Ovary (tissue), 9 donors: ENCODE results near the gene ZNF429. TPM values are rescaled to one million over a fixed set of nuclear protein-coding genes. Genes with fewer than 3 reads are reported as not detected.
"Not testable (repeated sequence)": the region's sequence is repeated elsewhere in the genome, so short reads cannot be mapped to it uniquely, and the experiment has no call there.

Experiments used
- DNase-seq, 5 donors: peaks; one replicate each; pipeline ENCODE4 v3.0.0-alpha.2; 2019 to 2020
- H3K27ac ChIP-seq, 2 donors: fragments of 200-600 bp; one replicate each; pipeline versions ENCODE4 v1.5.1 to v1.8.0; 2019 to 2022
- H3K27me3 ChIP-seq: fragments of 200-600 bp; one replicate; pipeline ENCODE4 v1.8.0; 2022
- H3K36me3 ChIP-seq: fragments of 200-600 bp; sonication (generic); one replicate; pipeline ENCODE4 v1.5.1; 2019
- H3K4me1 ChIP-seq: one replicate; pipeline ENCODE4 v1.8.1; 2013; ENCODE audit warnings: mild to moderate bottlenecking, moderate library complexity; ENCODE audit not compliant: insufficient read depth
- H3K4me3 ChIP-seq: fragments of 200-600 bp; sonication (generic); one replicate; pipeline ENCODE4 v1.5.1; 2017
- H3K9me3 ChIP-seq, 2 donors: fragments of 200-600 bp in 1 of 2; sonication (generic) in 1 of 2; one replicate each; pipeline versions ENCODE4 v1.5.1 to v1.8.1; 2013 to 2019; ENCODE audit warnings: mild to moderate bottlenecking in 1 of 2, moderate library complexity in 1 of 2
- CTCF ChIP-seq, 3 donors: fragments of 450-650 bp in 2 of 3; fragments of 200-600 bp in 1 of 3; IDR thresholded peaks; one replicate each; pipeline versions ENCODE4 v1.5.1 to v1.8.0; 2016 to 2022; ENCODE audit warnings: antibody characterized with exemption in 3 of 3, mild to moderate bottlenecking in 1 of 3
- EP300 ChIP-seq: sonication (generic); formaldehyde crosslinking; IDR thresholded peaks from one replicate; pipeline ENCODE4 v1.6.1; 2017; ENCODE audit warnings: antibody characterized with exemption
- POLR2A ChIP-seq: fragments of 450-650 bp; IDR thresholded peaks from one replicate; pipeline ENCODE4 v1.6.1; 2017; ENCODE audit warnings: antibody characterized with exemption, mild to moderate bottlenecking, moderate library complexity
- WGBS, 3 donors: extraction: QIAGEN DNeasy Blood & Tissue Kit in 1 of 3; methylation state at CpG; one replicate each; pipeline versions ENCODE4 v1.1.5 to v1.1.7; 2013 to 2017; 5-methylcytosine and 5-hydroxymethylcytosine counted together
- intact Hi-C, 4 donors: fragments of 100-400 bp; cut with DNase I; formaldehyde crosslinking; loops; one replicate each; pipeline versions ENCODE4 v1.11.0 to v1.15.1; 2022 to 2023
- polyA plus RNA-seq, 2 donors: library from polyadenylated mRNA; stranded (reverse); fragments of 200-250 nt in 1 of 2; fragments of 350-450 nt in 1 of 2; fragmentation: Illumina TruSeq in 1 of 2; extraction: RNeasy Lipid Tissue Mini Kit (QIAGEN cat#74804) in 1 of 2; gene quantifications; one replicate each; pipeline ENCODE4 v1.2.3, GENCODE V29; 2013 to 2014
- total RNA-seq, 7 donors: library from RNA; depleted of rRNA in 2 of 7; stranded (reverse); fragments of >200 nt in 2 of 7; fragmentation: NEBNext Ultra II Directional in 3 of 7; extraction: Animal tissue kit (Norgen Biotek cat#: 25700) in 3 of 7; gene quantifications; one replicate each; pipeline versions ENCODE4 v1.1.0 to v1.2.4, GENCODE V29; 2016 to 2023
- donor health status: DM: no; HTN: no; CAD: no; lungs with moderate emphysema.
- donor health status: DM: no; HTN: no; CAD: no.
- donor health status: Bipolar disorder and iron deficiency.
- donor health status: DM: yes; HTN: yes; CAD: no.
- donor health status: DM: no; HTN: no; CAD: no.
- donor health status: DM: yes; HTN: yes; CAD: no.

Gene ZNF429
- total and polyA plus RNA-seq, 9 donors = 10.9 to 22.8 (median 13.2) TPM

- intact Hi-C loops = no loop called here
Observed at GRCh38 chr19:21566073-21566472, 60.7 kb downstream of the ZNF429 start.

GRCh38 chr19:21567806-21568205 is 62.4 kb downstream of the ZNF429 start:
- DNase-seq, H3K4me3 ChIP-seq, intact Hi-C loops, H3K4me1 ChIP-seq, H3K27me3 ChIP-seq, H3K36me3 ChIP-seq, H3K9me3 ChIP-seq, H3K27ac ChIP-seq: not testable (repeated sequence)
- 74 to 81% (median 76%) methylated on average over 4 of the region's 4 CpGs for WGBS, 3 donors

More at GRCh38 chr19:21566073-21566472, 60.7 kb downstream of the ZNF429 start:
- H3K36me3 ChIP-seq = no peaks in the 10 kb centered on the region
- no peaks in the 10 kb centered on the region for H3K4me1 ChIP-seq
- no peak for DNase-seq
- WGBS, 3 donors = 50 to 76% (median 67%) methylated on average over 3 of the region's 3 CpGs
- H3K27me3 ChIP-seq = no peaks in the 10 kb centered on the region
- TF ChIP-seq EP300 (no peak), POLR2A (no peak), CTCF (IDR thresholded peaks at IDR 0.05) (no peak)
- H3K9me3 ChIP-seq = no peaks in the 10 kb centered on the region
- no peak overlapping the region for H3K4me3 ChIP-seq
- H3K27ac ChIP-seq = no peak overlapping the region

GRCh38 chr19:21568816-21569493 is 63.6 kb downstream of the ZNF429 start:
- intact Hi-C loops = no loop called here
- DNase-seq = peak; percentile 79 to 96 (median 92)
- no peaks in the 10 kb centered on the region for H3K4me1 ChIP-seq
- no peaks in the 10 kb centered on the region for H3K27me3 ChIP-seq
- H3K36me3 ChIP-seq = no peaks in the 10 kb centered on the region
- H3K4me3 ChIP-seq = peak overlapping the region; percentile 36
- peak overlapping the region in 1 of 2 donors; percentile 70 for H3K27ac ChIP-seq
- 36 to 69% (median 41%) methylated on average over 21 of the region's 21 CpGs for WGBS, 3 donors
- no peaks in the 10 kb centered on the region for H3K9me3 ChIP-seq
- TF ChIP-seq POLR2A (peak; percentile 10), CTCF (IDR thresholded peaks at IDR 0.05) (no peak), EP300 (no peak)

- intact Hi-C loops = no loop called here
- TF ChIP-seq CTCF (IDR thresholded peaks at IDR 0.05) (no peak), EP300 (no peak), POLR2A (no peak)
- Histone ChIP-seq H3K4me1 (no peaks in the 10 kb centered on the region), H3K9me3 (no peaks in the 10 kb centered on the region), H3K4me3 (peak overlapping the region; percentile 17), H3K27ac (peak overlapping the region in 1 of 2 donors; percentile 70), H3K36me3 (no peaks in the 10 kb centered on the region), H3K27me3 (no peaks in the 10 kb centered on the region)
- peak in 3 of 5 donors; percentile 39 to 68 (median 60) for DNase-seq
- 42 to 75% (median 51%) methylated on average over 16 of the region's 16 CpGs for WGBS, 3 donors
Observed at GRCh38 chr19:21569494-21569865, 64.1 kb downstream of the ZNF429 start.

GRCh38 chr19:21571316-21571715 is 65.9 kb downstream of the ZNF429 start:
- intact Hi-C loops = no loop called here
- no peaks in the 10 kb centered on the region for H3K36me3 ChIP-seq
- H3K27me3 ChIP-seq = no peaks in the 10 kb centered on the region
- H3K27ac ChIP-seq = no peak overlapping the region
- TF ChIP-seq CTCF (IDR thresholded peaks at IDR 0.05) = no peak
- no peak for TF ChIP-seq POLR2A
- TF ChIP-seq EP300 = no peak
- 67 to 75% (median 73%) methylated on average over 2 of the region's 2 CpGs for WGBS, 3 donors
- H3K9me3 ChIP-seq = no peaks in the 10 kb centered on the region
- no peak for DNase-seq
- H3K4me1 ChIP-seq = no peaks in the 10 kb centered on the region
- H3K4me3 ChIP-seq = no peak overlapping the region
